CD4-positive, CD25-positive, alpha-beta regulatory T cell (primary cell): Measurements from ENCODE around the gene MPRIP. TPM values are rescaled to one million over a fixed set of nuclear protein-coding genes. Genes with fewer than 3 reads are reported as not detected.

ENCODE experiments used
- ATAC-seq, 2 donors: fragments of 150-1000 bp; cut with Tn5 transposase; one replicate each; pipeline ENCODE4 v1.10.0; 2021; ENCODE audit warnings: low read depth in 2 of 2, moderate number of reproducible peaks in 2 of 2, moderate library complexity in 1 of 2
- DNase-seq, 3 donors: peaks; one replicate each; pipeline versions ENCODE4 v3.0.0 to v3.0.0-alpha.2; 2012 to 2022; ENCODE audit warnings: mixed read lengths in 1 of 3
- H3K27ac ChIP-seq: one replicate; pipeline ENCODE4 v1.7.0; 2013; ENCODE audit warnings: mild to moderate bottlenecking, low read length; ENCODE audit not compliant: insufficient read depth, poor library complexity, severe bottlenecking
- H3K27me3 ChIP-seq: one replicate; pipeline ENCODE4 v1.7.0; 2013; ENCODE audit warnings: low read length; ENCODE audit not compliant: control insufficient read depth, insufficient read depth
- H3K36me3 ChIP-seq: one replicate; pipeline ENCODE4 v1.7.0; 2013; ENCODE audit warnings: mild to moderate bottlenecking, low read length, moderate library complexity; ENCODE audit not compliant: control insufficient read depth, insufficient read depth
- H3K4me1 ChIP-seq: 2 replicates; pipeline ENCODE4 v1.7.0; 2013; ENCODE audit warnings: mild to moderate bottlenecking, low read length; ENCODE audit not compliant: insufficient read depth, control insufficient read depth, poor library complexity, severe bottlenecking
- H3K4me3 ChIP-seq: one replicate; pipeline ENCODE4 v1.7.0; 2013; ENCODE audit warnings: low read depth, mild to moderate bottlenecking, low read length, moderate library complexity
- H3K9me3 ChIP-seq, 2 experiments: 1 replicate in 1 of 2; 2 replicates in 1 of 2; pipeline ENCODE4 v1.7.0; 2013; ENCODE audit warnings: low read length in 2 of 2, mild to moderate bottlenecking in 1 of 2, moderate library complexity in 1 of 2; ENCODE audit not compliant: control insufficient read depth in 2 of 2
- H3K27ac Mint-ChIP-seq, 3 donors: one replicate each; pipeline ENCODE4 v1.8.0; 2020 to 2022; ENCODE audit warnings: mild to moderate bottlenecking in 3 of 3, mixed read lengths in 3 of 3, moderate library complexity in 2 of 3
- H3K27me3 Mint-ChIP-seq: one replicate; pipeline ENCODE4 v1.8.0; 2022; ENCODE audit warnings: mild to moderate bottlenecking, mixed read lengths
- H3K36me3 Mint-ChIP-seq: one replicate; pipeline ENCODE4 v1.8.0; 2020; ENCODE audit warnings: mixed read lengths
- H3K4me1 Mint-ChIP-seq, 4 donors: one replicate each; pipeline ENCODE4 v1.8.0; 2020 to 2022; ENCODE audit warnings: mixed read lengths in 4 of 4, mild to moderate bottlenecking in 1 of 4
- H3K4me3 Mint-ChIP-seq, 4 donors: one replicate each; pipeline ENCODE4 v1.8.0; 2020 to 2022; ENCODE audit warnings: mild to moderate bottlenecking in 4 of 4, mixed read lengths in 4 of 4, moderate library complexity in 3 of 4
- H3K9me3 Mint-ChIP-seq, 7 donors: one replicate each; pipeline ENCODE4 v1.8.0; 2020 to 2022; ENCODE audit warnings: mixed read lengths in 7 of 7, mild to moderate bottlenecking in 3 of 7, moderate library complexity in 2 of 7
- polyA plus RNA-seq, 4 donors: library from polyadenylated mRNA; unstranded; fragments of 300-500 nt; fragmentation: Illumina TruSeq; gene quantifications; one replicate each; pipeline ENCODE4 v1.2.3, GENCODE V29; 2021
- total RNA-seq: library from RNA; stranded (reverse); gene quantifications from one replicate; pipeline ENCODE4 v1.2.3, GENCODE V29; 2022

Gene MPRIP
- total and polyA plus RNA-seq, 5 donors from 2014 or later, result 49.0 to 234 (median 58.0) TPM

DNA sequence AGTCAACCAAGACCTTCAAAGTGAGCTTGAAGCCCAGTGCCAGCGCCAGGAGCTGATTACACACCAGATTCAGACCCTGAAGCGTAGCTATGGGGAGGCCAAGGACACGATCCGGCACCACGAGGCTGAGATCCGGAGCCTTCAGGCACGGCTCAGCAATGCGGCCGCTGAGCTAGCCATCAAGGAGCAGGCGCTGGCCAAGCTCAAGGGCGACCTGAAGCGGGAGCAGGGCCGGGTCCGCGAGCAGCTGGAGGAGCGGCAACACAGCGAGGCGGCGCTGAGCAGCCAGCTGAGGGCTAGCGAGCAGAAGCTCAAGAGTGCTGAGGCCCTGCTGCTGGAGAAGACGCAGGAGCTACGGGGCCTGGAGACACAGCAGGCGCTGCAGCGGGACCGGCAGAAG, 121.9 kb downstream of the MPRIP start:
- no peak overlapping the region for H3K27ac ChIP-seq
- Mint-ChIP-seq H3K9me3 (no peaks in the 10 kb centered on the region), H3K4me3 (no peak overlapping the region), H3K27me3 (no peaks in the 10 kb centered on the region), H3K4me1 (peaks cover 6 to 19% (median 14%) of the 10 kb centered on the region in 4 donors), H3K36me3 (peaks cover 51% of the 10 kb centered on the region), H3K27ac (no peak overlapping the region)
- no peaks in the 10 kb centered on the region for H3K9me3 ChIP-seq
- peaks cover 6% of the 10 kb centered on the region for H3K4me1 ChIP-seq
- no peak overlapping the region for H3K4me3 ChIP-seq
- DNase-seq (no peak), ATAC-seq (no peak)
- H3K27me3 ChIP-seq, result no peaks in the 10 kb centered on the region
- H3K36me3 ChIP-seq, result peaks cover 78% of the 10 kb centered on the region

GRCh38 chr17:17164676-17165075, 122.4 kb downstream of the MPRIP start:
- Histone ChIP-seq H3K27me3 (no peaks in the 10 kb centered on the region), H3K4me3 (no peak overlapping the region), H3K27ac (no peak overlapping the region), H3K9me3 (no peaks in the 10 kb centered on the region), H3K4me1 (peaks cover 6% of the 10 kb centered on the region), H3K36me3 (peaks cover 72% of the 10 kb centered on the region)
- H3K36me3 Mint-ChIP-seq, result peaks cover 46% of the 10 kb centered on the region
- DNase-seq (no peak), ATAC-seq (no peak)
- H3K27ac Mint-ChIP-seq, result peak overlapping the region; percentile 5 to 94 (median 91)
- peaks cover 3 to 24% (median 14%) of the 10 kb centered on the region in 4 donors for H3K4me1 Mint-ChIP-seq
- H3K9me3 Mint-ChIP-seq, result no peaks in the 10 kb centered on the region
- no peaks in the 10 kb centered on the region for H3K27me3 Mint-ChIP-seq
- peak overlapping the region in 1 of 4 donors; percentile 40 for H3K4me3 Mint-ChIP-seq

GRCh38 chr17:17165666-17166308, 123.5 kb downstream of the MPRIP start:
- Histone ChIP-seq H3K27ac (no peak overlapping the region), H3K9me3 (no peaks in the 10 kb centered on the region), H3K36me3 (peaks cover 63% of the 10 kb centered on the region), H3K4me1 (peaks cover 8% of the 10 kb centered on the region), H3K27me3 (no peaks in the 10 kb centered on the region), H3K4me3 (no peak overlapping the region)
- H3K4me1 Mint-ChIP-seq, result peaks cover 5 to 32% (median 14%) of the 10 kb centered on the region in 4 donors
- DNase-seq (no peak), ATAC-seq (no peak)
- peaks cover 0 to under 1% (median 0%) of the 10 kb centered on the region in 7 donors for H3K9me3 Mint-ChIP-seq
- H3K36me3 Mint-ChIP-seq, result peaks cover 44% of the 10 kb centered on the region
- H3K27ac Mint-ChIP-seq, result peak overlapping the region in 1 of 3 donors; percentile 81
- H3K27me3 Mint-ChIP-seq, result no peaks in the 10 kb centered on the region
- no peak overlapping the region for H3K4me3 Mint-ChIP-seq

- H3K36me3 ChIP-seq, result peaks cover 57% of the 10 kb centered on the region
- peaks cover 41% of the 10 kb centered on the region for H3K36me3 Mint-ChIP-seq
These were observed 124.2 kb downstream of the MPRIP start for GRCh38 chr17:17166446-17166845.

GRCh38 chr17:17167356-17167755, 125.1 kb downstream of the MPRIP start:
- no peak overlapping the region for H3K4me3 Mint-ChIP-seq
- Histone ChIP-seq H3K36me3 (peaks cover 52% of the 10 kb centered on the region), H3K4me3 (no peak overlapping the region), H3K27ac (no peak overlapping the region), H3K4me1 (peaks cover 17% of the 10 kb centered on the region), H3K27me3 (no peaks in the 10 kb centered on the region), H3K9me3 (no peaks in the 10 kb centered on the region)
- ATAC-seq (no peak), DNase-seq (no peak)
- H3K4me1 Mint-ChIP-seq, result peaks cover 5 to 42% (median 23%) of the 10 kb centered on the region in 4 donors
- H3K27me3 Mint-ChIP-seq, result no peaks in the 10 kb centered on the region
- H3K36me3 Mint-ChIP-seq, result peaks cover 32% of the 10 kb centered on the region
- peaks cover 0 to 2% (median 0%) of the 10 kb centered on the region in 7 donors for H3K9me3 Mint-ChIP-seq
- H3K27ac Mint-ChIP-seq, result peak overlapping the region; percentile 78 to 84 (median 79)

More at GRCh38 chr17:17166446-17166845, 124.2 kb downstream of the MPRIP start:
- ATAC-seq (no peak), DNase-seq (no peak)
- Histone ChIP-seq H3K27me3 (no peaks in the 10 kb centered on the region), H3K9me3 (no peaks in the 10 kb centered on the region), H3K4me3 (no peak overlapping the region), H3K4me1 (peaks cover 14% of the 10 kb centered on the region), H3K27ac (no peak overlapping the region)
- Mint-ChIP-seq H3K27me3 (no peaks in the 10 kb centered on the region), H3K4me3 (no peak overlapping the region), H3K9me3 (peaks cover 0 to 2% (median 0%) of the 10 kb centered on the region in 7 donors), H3K4me1 (peaks cover 5 to 38% (median 19%) of the 10 kb centered on the region in 4 donors), H3K27ac (peak overlapping the region in 1 of 3 donors; percentile 81)

- H3K36me3 ChIP-seq, result peaks cover 57% of the 10 kb centered on the region
- no peaks in the 10 kb centered on the region for H3K9me3 ChIP-seq
- Mint-ChIP-seq H3K27me3 (no peaks in the 10 kb centered on the region), H3K4me3 (no peak overlapping the region), H3K27ac (peak overlapping the region; percentile 38 to 87 (median 64)), H3K9me3 (peaks cover 0 to 2% (median 0%) of the 10 kb centered on the region in 7 donors), H3K4me1 (peaks cover 5 to 47% (median 23%) of the 10 kb centered on the region in 4 donors), H3K36me3 (peaks cover 30% of the 10 kb centered on the region)
- DNase-seq (no peak), ATAC-seq (no peak)
- peaks cover 17% of the 10 kb centered on the region for H3K4me1 ChIP-seq
- H3K27me3 ChIP-seq, result no peaks in the 10 kb centered on the region
- no peak overlapping the region for H3K4me3 ChIP-seq
- H3K27ac ChIP-seq, result no peak overlapping the region
These were observed 125.7 kb downstream of the MPRIP start for GRCh38 chr17:17167986-17168385.

GRCh38 chr17:17168401-17168800, 126.1 kb downstream of the MPRIP start:
- H3K4me1 Mint-ChIP-seq, result peaks cover 5 to 49% (median 20%) of the 10 kb centered on the region in 4 donors
- H3K4me3 Mint-ChIP-seq, result no peak overlapping the region
- DNase-seq, result no peak
- no peak overlapping the region for H3K27ac ChIP-seq
- H3K4me3 ChIP-seq, result no peak overlapping the region
- H3K9me3 ChIP-seq, result no peaks in the 10 kb centered on the region
- H3K9me3 Mint-ChIP-seq, result peaks cover 0 to 2% (median 0%) of the 10 kb centered on the region in 7 donors
- no peak for ATAC-seq
- peaks cover 17% of the 10 kb centered on the region for H3K4me1 ChIP-seq
- peaks cover 57% of the 10 kb centered on the region for H3K36me3 ChIP-seq
- peaks cover 26% of the 10 kb centered on the region for H3K36me3 Mint-ChIP-seq
- H3K27me3 ChIP-seq, result no peaks in the 10 kb centered on the region
- peak overlapping the region; percentile 33 to 87 (median 64) for H3K27ac Mint-ChIP-seq
- H3K27me3 Mint-ChIP-seq, result no peaks in the 10 kb centered on the region

DNA sequence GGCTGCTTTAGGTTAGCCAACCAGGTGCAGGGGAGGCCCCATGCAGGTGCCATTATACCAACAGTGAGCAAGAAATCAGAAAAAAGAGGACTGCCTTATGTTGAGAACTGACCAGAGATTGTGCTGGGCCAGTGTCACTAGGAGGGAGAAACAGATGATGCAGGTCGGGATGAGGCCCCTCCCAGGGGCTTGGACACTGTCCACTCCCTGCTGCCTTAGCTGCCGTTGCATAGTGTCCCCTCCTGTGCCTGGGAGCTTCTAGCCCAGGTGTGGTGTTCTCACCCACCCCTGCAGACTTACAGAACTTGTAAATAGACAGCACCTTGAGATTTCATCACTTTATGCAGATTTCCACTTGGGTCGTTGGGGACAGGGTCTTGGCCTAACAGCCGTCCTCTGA, 127.1 kb downstream of the MPRIP start:
- no peaks in the 10 kb centered on the region for H3K9me3 ChIP-seq
- H3K4me1 ChIP-seq, result peaks cover 17% of the 10 kb centered on the region
- Mint-ChIP-seq H3K4me3 (no peak overlapping the region), H3K4me1 (peaks cover 5 to 56% (median 18%) of the 10 kb centered on the region in 4 donors), H3K36me3 (peaks cover 22% of the 10 kb centered on the region), H3K27ac (peak overlapping the region; percentile 5 to 87 (median 85)), H3K27me3 (no peaks in the 10 kb centered on the region), H3K9me3 (peaks cover 0 to 2% (median 0%) of the 10 kb centered on the region in 7 donors)
- DNase-seq, result no peak
- no peak overlapping the region for H3K4me3 ChIP-seq
- no peak for ATAC-seq
- no peak overlapping the region for H3K27ac ChIP-seq
- no peaks in the 10 kb centered on the region for H3K27me3 ChIP-seq
- peaks cover 55% of the 10 kb centered on the region for H3K36me3 ChIP-seq
